ENCODE data around the gene TTLL11. TPM values are rescaled to one million over a fixed set of nuclear protein-coding genes. Genes with fewer than 3 reads are reported as not detected.

The TTLL11 gene
- total RNA-seq, 1 experiment from 2014 or later, result 13.6 TPM

DNA sequence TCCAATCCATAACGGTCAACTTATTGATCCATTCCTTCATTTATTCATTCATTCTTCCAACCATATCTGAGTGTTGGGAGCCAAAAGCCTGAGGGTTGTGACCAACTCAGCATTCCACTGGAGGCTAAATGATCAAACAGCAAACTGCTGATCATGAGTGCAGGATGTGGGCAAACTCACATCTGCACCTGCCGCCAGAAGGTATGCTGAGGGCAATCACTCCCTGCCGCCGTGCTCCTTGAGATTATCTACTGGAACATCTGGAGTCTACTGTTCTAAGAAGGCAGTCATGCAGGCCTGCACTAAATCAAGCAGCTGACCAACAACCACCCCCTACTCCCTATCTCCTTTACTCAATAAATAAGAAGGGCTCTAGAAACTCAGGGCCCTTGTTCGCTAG, 184.0 kb downstream of the TTLL11 start:
- H3K9me3 Mint-ChIP-seq (ENCODE audit: unreplicated experiment), result no peaks in the 10 kb centered on the region
- ChIA-PET POLR2A (no interaction called here), CTCF (no interaction called here)
- peaks cover 8% of the 10 kb centered on the region for H3K4me1 Mint-ChIP-seq (ENCODE audit: insufficient read depth, unreplicated experiment)
- TF ChIP-seq, protein P1, sequence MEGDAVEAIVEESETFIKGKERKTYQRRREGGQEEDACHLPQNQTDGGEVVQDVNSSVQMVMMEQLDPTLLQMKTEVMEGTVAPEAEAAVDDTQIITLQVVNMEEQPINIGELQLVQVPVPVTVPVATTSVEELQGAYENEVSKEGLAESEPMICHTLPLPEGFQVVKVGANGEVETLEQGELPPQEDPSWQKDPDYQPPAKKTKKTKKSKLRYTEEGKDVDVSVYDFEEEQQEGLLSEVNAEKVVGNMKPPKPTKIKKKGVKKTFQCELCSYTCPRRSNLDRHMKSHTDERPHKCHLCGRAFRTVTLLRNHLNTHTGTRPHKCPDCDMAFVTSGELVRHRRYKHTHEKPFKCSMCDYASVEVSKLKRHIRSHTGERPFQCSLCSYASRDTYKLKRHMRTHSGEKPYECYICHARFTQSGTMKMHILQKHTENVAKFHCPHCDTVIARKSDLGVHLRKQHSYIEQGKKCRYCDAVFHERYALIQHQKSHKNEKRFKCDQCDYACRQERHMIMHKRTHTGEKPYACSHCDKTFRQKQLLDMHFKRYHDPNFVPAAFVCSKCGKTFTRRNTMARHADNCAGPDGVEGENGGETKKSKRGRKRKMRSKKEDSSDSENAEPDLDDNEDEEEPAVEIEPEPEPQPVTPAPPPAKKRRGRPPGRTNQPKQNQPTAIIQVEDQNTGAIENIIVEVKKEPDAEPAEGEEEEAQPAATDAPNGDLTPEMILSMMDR (IDR thresholded peaks at IDR 0.05; ENCODE audit: unreplicated experiment), result no peak
- no peaks in the 10 kb centered on the region for H3K27me3 Mint-ChIP-seq (ENCODE audit: insufficient read depth, unreplicated experiment)
- intact Hi-C loops (cut with micrococcal nuclease), result no loop called here
- no peak for DNase-seq (ENCODE audit: unreplicated experiment)
- H3K36me3 Mint-ChIP-seq (ENCODE audit: insufficient read depth, unreplicated experiment), result peaks cover 9% of the 10 kb centered on the region
- no TSS peak for BruUV-seq (replicated peaks)
- no peak overlapping the region for H3K27ac Mint-ChIP-seq (ENCODE audit: low read depth, unreplicated experiment)
- no peak overlapping the region for H3K4me3 Mint-ChIP-seq (ENCODE audit: unreplicated experiment)

DNA sequence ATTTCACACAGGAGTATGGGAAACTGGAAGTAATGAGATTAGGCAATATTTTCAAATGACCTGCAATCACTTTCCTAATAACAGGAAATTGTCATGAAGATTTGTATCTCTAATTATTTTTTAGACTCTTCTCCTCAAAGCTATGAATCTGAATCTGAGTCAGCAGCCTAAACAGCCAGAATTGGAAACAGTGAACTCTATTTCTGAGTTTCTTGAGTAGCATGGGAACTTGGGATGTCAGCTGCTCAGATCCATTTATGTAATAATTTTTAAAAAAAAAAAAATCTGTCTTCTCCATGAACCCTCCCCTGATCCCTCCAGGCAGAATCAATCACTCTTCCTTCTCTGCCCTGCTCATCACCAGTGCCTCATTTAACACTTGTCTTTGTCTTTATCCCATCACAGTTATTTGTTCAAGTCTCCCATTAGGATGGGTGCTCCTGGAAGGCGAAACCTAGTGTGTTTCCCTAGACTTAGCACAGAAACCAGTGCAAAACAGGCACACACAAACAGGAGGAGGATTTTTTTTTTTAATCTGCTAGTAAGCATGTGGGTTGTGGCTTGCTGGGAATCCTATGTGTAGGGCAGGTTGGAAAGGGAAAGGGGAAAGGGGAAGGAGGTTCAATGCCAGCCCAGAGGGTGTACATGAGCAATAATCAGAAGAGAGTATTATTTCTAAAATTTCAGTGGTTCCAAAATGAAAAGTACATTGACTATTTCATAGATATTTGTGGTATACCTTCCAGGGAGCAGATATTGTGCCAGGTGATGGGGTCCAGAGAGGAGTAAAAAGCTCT, 186.8 kb downstream of the TTLL11 start:
- Mint-ChIP-seq H3K36me3 (ENCODE audit: insufficient read depth, unreplicated experiment) (no peaks in the 10 kb centered on the region), H3K27ac (ENCODE audit: low read depth, unreplicated experiment) (no peak overlapping the region), H3K9me3 (ENCODE audit: unreplicated experiment) (no peaks in the 10 kb centered on the region), H3K27me3 (ENCODE audit: insufficient read depth, unreplicated experiment) (no peaks in the 10 kb centered on the region), H3K4me3 (ENCODE audit: unreplicated experiment) (no peak overlapping the region), H3K4me1 (ENCODE audit: insufficient read depth, unreplicated experiment) (peaks cover 8% of the 10 kb centered on the region)
- ChIA-PET POLR2A (interaction anchor here (0.7 to 1.3 kb wide), 2 partner anchors 9 to 66 kb away, joined by 3 to 4 read pairs; no protein-coding TSS in a partner anchor), CTCF (interaction anchor here (0.6 kb wide), 1 partner anchor 13 kb away, joined by 3 read pairs; no protein-coding TSS in a partner anchor)
- intact Hi-C loops (cut with micrococcal nuclease), result no loop called here
- TF ChIP-seq, protein P1 (IDR thresholded peaks at IDR 0.05; ENCODE audit: unreplicated experiment), result no peak
- BruUV-seq (replicated peaks), result no TSS peak
- DNase-seq (ENCODE audit: unreplicated experiment), result peak; percentile 32

DNA sequence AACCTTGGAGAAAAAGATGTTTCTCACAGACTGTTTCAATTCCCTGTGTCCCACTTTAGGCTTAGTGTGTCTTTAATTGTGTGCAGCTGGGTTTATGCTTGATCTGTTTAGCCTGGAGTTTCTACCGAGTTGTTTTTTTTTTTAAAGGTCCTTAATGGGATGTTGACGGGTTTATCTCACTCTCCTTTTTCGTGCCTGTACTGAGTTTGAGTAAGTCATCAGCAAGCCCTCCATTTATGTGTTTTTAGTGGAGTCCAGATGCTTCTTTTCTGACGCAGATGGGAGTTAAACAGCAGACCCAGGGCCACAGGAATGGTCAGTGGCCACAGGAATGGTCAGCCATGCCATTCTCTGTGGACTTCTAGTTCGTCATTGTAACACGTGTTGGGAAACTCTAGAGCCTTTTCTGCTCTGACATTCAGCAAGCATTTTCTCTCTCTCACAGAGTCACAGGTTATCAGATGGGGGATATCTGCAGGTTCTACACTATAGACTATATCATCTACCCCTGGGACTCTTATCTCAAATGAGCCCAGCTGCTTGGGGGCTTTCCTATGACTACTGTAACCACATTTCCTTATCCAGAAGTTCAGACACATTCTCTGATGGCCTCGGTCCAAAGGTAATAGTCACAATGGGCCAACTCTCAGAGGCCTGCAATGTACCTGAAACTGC, 190.5 kb downstream of the TTLL11 start:
- CTCF ChIA-PET, result no interaction called here

DNA sequence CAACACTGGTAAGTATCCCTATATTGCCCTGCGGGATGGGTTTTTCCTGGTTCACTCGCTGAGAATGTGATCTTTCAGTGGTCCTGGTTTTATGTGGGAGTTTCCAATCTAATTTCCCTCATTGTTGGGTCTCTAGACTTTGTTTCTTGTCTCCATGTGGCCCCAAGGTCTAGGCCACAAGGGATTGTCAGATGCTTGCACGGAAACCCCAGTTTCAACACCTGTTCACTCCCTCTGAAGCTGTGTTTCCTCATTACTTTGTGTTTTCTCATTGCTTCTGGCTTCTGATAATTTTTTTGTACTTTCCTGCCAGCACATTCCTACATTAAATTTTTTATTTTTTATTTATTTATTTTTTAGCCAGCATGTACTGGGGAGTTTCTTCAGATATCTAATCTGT, 191.5 kb downstream of the TTLL11 start:
- Mint-ChIP-seq H3K4me3 (ENCODE audit: unreplicated experiment) (no peak overlapping the region), H3K27me3 (ENCODE audit: insufficient read depth, unreplicated experiment) (no peaks in the 10 kb centered on the region), H3K27ac (ENCODE audit: low read depth, unreplicated experiment) (no peak overlapping the region), H3K9me3 (ENCODE audit: unreplicated experiment) (peaks cover 12% of the 10 kb centered on the region), H3K36me3 (ENCODE audit: insufficient read depth, unreplicated experiment) (peaks cover 7% of the 10 kb centered on the region), H3K4me1 (ENCODE audit: insufficient read depth, unreplicated experiment) (peaks cover 6% of the 10 kb centered on the region)
- TF ChIP-seq, protein P1 (IDR thresholded peaks at IDR 0.05; ENCODE audit: unreplicated experiment), result no peak
- no peak for DNase-seq (ENCODE audit: unreplicated experiment)
- ChIA-PET CTCF (interaction anchor here (0.6 to 0.7 kb wide), 2 partner anchors 196 to 405 kb away, joined by 3 to 4 read pairs; no protein-coding TSS in a partner anchor), POLR2A (no interaction called here)
- no TSS peak for BruUV-seq (replicated peaks)
- intact Hi-C loops (cut with micrococcal nuclease), result no loop called here

More for the DNA sequence above, 190.5 kb downstream of the TTLL11 start:
- TF ChIP-seq, protein P1 (IDR thresholded peaks at IDR 0.05; ENCODE audit: unreplicated experiment), result no peak
- POLR2A ChIA-PET, result no interaction called here
- Mint-ChIP-seq H3K27me3 (ENCODE audit: insufficient read depth, unreplicated experiment) (no peaks in the 10 kb centered on the region), H3K27ac (ENCODE audit: low read depth, unreplicated experiment) (no peak overlapping the region), H3K4me3 (ENCODE audit: unreplicated experiment) (no peak overlapping the region), H3K36me3 (ENCODE audit: insufficient read depth, unreplicated experiment) (peaks cover 5% of the 10 kb centered on the region), H3K9me3 (ENCODE audit: unreplicated experiment) (peaks cover 12% of the 10 kb centered on the region), H3K4me1 (ENCODE audit: insufficient read depth, unreplicated experiment) (peaks cover 8% of the 10 kb centered on the region)
- no peak for DNase-seq (ENCODE audit: unreplicated experiment)
- intact Hi-C loops (cut with micrococcal nuclease), result no loop called here
- BruUV-seq (replicated peaks), result no TSS peak
